HG03066 (cell line): Measurements from ENCODE around the gene LMBR1.
A peak's percentile ranks its signal among the peaks of the same experiment; 100 is the strongest.
"Not testable (repeated sequence)": the region's sequence is repeated elsewhere in the genome, so short reads cannot be mapped to it uniquely, and the experiment has no call there.

Experiments
- ATAC-seq: cut with Tn5 transposase; IDR thresholded peaks from one replicate; pipeline ENCODE4 v1.9.1; 2021; ENCODE audit warnings: low read depth; ENCODE audit not compliant: unreplicated experiment

Gene LMBR1

DNA sequence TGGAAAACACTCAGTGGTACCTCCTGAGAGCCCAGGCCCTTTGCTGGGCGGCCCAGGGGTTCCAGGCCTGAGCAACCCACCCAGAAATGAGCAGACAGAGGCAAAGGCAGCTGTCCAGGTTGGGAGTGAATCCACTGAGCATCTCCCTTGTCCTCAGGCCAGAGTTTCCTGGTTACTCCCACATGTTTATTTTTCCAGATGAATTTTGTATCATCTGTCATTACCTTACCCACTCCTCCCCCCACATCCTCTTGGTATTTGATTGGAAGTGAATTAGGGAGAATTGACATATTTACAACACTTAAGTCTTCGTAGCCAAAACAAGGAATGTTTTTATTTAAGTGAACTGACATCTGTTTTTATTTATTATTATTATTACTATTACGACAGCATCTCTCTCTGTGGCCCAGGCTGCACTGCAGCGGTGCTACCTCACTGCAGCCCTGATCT is 13.2 kb upstream of the LMBR1 start:
- ATAC-seq = no peak

DNA sequence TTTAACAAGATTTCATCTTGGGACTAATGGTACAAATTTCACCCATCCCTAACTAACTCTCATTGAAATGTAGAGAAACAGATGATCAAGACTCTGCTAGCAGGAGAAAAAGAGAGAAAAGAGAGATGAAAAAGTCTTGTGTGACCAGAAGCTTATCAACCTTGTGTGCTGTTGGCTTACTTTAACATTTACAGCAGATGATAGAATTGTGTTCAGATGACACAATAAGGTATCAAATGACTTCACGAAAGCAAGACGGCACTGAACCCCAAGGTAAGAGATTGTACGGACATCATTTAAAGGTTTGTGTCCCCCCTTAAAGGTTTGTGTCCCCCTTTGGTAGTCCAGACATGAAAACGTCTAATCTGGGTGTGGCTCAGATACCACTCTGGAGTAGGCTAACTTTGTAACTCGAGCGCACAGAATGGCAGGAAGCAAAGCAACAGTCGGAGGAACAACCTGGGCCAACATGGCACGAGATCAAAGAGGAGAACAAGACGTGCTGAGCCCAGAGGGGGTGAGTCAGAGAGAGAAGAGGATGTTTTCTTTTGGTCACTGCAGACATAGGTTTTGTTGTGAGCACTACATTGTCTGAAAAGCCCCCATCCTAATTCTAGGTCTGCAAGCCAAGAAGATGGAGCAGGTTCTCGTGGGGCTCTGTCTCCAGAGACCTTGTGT is 10.4 kb upstream of the LMBR1 start:
- ATAC-seq = no peak

DNA sequence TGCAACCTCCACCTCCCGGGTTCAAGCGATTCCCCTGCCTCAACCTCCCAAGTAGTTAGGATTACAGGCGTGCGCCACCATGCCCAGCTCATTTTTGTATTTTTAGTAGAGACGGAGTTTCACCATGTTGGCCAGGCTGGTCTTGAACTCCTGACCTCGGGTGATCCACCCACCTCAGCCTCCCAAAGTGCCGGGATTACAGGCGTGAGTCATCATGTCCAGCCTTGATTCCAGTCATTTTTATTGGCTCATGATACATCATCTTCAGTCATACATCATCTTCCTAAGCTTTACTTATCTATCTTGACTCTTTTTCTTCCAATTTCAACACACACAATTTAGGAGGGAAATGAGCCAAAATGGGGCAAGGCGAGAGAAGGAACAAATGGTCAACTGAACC is 7.1 kb upstream of the LMBR1 start:
- ATAC-seq = not testable (repeated sequence)

DNA sequence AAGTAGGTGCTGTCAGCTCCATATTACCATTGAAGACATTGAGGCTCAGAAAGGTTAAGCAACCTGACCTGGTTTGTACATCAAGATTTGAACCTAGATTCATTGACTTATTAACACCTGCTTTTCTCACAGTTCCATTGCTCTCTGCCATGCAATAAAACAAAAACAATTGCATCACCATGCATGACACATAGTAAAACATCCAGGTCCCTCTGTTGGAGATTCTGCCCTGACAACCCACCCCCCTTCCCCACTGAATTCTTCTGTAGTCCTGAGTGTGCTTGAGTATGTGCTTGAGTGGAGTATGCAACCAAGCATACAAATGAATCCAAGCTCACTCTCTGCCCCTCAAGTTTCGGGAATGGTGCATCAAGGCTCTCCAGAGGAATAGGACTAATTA is 6.0 kb upstream of the LMBR1 start:
- ATAC-seq = no peak

DNA sequence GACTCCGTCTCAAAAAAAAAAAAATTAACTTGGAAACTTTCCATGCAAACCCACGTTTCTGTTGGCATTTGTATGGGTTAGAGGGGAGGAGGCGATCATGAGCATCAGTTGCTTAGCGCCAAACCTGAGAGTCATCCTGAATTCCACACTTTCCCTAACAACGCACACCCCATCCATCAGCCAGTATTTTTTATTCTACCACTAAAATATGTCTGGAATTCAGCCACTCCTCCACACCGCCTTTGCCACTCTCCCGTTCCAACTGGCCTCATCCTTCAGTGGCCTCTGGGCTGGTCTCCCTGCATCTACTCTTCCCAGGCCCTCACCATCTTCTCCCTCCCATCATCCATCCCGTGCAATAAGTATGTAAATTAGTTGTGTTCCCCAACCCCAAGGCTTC is 4.7 kb upstream of the LMBR1 start:
- ATAC-seq = no peak

DNA sequence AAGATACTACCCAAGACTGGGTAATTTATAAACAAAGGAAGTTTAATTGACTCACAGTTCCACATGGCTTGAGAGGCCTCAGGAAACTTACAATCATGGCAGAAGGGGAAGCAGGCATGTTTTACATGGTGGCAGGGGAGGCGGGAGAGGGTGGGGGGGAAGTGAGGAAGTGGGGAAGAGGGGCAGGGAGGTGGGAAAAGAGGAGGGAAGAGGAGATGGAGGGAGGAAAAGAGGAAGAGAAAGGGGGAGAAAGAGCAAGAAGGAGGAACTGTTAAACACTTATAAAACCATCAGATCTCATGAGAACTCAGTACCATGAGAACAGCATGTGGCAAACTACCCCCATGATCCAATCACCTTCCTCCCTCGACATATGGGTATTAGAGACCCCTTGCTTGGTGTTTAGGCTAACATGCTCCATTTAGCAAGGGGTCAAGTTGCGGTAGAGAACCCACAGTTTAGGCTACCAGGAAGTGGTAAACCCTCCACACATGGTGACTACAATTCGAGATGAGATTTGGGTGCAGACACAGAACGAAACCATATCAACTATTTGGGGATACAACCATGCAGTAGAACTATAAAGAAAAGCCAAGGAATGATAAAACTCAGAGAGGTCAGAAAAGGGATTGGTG is 3.5 kb upstream of the LMBR1 start:
- ATAC-seq = no peak

DNA sequence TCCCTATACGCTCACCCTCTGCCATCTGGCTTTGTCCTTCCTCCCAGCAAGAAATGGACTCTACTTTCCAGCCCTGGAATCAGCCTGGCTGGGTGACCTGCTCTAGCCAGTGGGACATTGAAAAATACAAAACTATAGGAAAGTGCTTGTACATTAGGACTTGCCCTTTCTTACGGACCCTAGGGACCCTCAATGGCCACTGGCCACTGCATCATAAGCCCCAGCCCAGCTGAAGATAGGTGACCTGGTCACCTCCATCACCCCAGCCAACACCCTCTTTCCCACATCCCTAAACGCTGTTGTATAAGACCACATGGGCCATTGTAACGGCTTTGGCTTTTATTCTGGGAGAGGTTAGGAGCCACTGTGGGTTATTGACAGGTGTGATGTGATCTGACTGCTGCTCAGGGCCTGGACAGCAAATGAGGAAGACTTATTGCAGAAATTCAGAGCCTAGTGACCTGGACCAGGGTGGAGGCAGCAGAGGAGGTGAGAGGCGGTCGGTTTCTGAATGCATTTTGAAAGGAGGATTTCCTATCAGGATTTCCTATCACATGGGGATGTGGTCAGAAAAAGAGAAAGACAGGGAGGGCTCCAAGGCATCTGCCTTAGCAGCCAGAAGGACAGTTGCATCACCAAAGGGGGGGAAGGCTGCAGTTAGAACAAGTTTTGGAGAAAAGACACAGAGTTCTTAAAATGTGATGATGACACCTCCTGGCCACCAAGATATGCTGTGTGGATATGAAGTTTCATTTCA is 2.2 kb upstream of the LMBR1 start:
- ATAC-seq = no peak

DNA sequence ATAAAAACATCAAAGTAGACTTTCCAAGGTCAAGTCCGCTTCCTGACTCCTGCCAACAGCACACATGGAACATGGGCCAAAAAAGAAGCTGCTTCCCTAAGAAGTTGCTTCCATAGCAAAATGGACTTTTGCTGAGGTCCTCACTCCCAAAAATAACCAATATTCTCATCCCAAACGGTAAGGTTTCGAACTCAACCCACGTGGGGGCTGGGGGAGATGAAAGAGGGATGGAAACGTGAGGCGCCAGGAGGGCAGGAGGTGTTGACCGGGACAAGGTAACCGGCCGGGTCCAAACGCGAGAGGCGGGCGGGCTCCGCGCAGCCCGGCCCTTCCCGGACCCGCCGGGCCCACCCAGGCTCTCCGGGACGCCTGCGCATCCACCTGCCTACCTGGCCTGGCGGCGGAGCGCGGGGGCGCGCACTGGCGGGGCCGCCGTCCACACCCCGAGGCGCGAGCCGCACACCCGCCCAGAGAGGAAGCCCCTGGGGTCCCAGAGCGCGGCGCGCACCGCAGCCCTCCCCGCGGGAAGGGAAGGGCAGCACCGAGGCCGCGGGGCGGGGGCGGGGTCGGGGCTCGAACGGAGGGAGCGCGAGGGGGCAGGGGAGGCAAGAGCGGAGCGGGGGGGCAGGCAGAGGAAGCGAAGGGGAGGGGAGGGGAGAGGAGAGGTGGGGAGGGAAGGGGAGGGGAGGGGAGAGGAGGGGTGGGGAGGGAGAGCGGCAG is 742 bp downstream of the LMBR1 start:
- peak; percentile 19 for ATAC-seq

DNA sequence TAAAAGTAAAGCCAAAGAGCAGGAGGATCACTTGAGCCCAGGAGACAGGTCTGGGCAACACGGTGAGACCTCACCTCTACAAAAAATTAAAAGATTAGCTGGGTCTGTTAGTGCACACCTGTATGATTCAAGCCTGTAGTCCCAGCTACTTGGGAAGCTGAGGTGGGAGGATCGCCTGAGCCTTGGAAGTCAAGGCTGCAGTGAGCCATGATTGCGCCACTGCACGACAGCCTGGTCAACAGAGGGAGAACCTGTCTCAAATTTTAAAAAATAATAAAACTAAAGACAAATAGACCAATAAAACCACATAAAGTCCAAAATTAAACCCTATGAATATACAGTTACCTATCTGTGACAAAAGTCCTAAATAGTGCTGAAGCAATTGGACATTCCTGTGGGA is 3.2 kb downstream of the LMBR1 start:
- ATAC-seq = no peak

DNA sequence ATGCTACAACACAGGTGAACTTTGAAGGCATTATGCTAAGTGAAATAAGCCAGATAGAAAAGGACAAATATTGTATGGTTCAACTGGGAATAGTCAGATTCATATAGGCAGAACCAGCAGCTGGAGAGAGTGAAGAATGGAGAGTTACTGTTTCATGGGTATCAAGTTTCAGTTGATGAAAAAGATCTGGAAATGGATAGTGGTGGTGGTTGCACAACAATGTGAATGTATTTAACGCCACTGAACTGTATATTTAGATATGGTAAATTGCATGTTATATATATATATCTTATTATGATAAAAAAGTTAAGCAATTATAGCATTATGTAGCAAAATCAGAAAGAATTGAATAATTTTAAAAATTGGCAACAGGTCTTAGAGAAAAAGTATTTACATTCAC is 3.9 kb downstream of the LMBR1 start:
- no peak for ATAC-seq

DNA sequence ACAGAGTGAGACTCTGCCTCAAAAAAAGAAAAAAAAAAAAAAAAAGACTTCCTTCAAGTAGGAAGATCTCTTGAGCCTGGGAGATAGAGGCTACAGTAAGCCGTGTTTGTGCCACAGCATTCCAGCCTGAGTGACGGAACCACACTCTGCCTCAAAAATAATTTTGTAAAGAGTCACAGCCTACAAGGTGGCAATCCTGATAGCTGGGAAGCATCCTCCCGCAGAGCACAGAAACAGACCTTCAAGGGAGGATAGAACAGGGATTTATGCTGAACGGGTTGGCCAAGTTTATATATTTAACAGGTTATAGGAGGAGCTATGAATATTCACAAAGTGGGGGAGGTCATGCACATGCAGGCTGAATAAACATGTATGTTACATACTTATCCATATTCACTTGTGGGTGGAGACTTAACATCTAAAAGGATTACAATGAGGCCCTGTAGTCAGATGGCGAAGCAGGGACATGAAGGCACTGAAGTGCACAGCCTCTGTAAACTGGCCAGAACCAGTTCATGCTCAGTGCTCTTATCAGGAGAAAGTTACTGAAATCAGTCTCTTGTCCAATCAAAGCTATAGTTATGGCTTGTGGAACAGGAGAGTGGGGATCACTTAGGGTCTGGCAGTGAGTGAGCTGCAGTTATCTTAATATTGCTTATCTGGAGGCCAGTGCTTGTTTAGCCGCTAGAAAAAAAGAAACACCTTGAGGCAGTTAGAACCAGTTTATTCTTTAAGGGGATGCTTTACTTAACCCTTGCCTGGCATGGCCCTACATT is 6.8 kb downstream of the LMBR1 start:
- no peak for ATAC-seq

DNA sequence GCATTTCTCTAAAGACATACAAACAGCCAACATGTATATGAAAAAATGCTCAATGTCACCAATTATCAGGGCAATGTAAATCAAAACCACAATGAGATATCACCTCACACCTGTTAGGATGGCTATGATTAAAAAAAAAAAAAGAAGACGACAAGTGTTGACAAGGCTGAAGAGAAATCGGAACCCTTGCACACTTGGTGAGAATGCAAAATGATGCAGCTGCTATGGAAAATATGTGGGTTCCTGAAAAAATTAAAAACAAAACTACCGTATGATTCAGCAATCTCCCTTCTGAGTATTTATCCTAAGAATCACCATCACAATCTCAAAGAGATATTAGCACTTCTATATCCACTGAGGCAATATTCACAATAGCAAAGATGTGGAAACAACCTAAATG is 11.3 kb downstream of the LMBR1 start:
- no peak for ATAC-seq

DNA sequence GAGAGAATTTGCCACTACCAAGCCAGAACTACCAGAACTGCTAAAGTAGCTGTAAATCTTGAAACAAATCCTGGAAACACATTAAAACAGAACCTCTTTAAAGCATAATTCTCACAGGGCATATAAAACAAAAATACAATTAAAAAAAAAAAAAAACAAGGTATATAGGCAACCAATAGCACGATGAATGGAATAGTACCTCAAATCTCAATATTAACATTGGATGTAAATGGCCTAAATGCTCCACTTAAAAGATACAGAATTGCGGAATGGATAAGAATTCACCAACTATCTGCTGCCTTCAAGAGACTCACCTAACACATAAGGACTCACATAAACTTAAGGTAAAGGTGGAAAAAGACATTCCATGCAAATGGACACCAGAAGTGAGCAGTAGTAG is 17.2 kb downstream of the LMBR1 start:
- ATAC-seq = no peak

DNA sequence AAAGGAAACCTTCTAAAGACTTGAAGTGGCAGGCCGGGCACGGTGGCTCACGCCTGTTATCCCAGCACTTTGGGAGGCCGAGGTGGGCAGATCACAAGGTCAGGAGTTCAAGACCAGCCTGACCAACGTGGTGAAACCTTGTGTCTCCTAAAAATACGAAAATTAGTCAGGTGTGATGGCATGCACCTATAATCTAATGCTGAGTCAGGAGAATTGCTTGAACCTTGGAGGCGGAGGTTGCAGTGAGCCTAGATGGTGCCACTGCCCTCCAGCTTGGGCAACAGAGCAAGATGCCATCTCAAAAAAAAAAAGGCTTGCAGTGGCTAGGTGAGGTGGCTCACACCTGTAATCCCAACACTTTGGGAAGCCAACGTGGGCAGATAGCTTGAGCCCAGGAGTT is 24.6 kb downstream of the LMBR1 start:
- not testable (repeated sequence) for ATAC-seq

DNA sequence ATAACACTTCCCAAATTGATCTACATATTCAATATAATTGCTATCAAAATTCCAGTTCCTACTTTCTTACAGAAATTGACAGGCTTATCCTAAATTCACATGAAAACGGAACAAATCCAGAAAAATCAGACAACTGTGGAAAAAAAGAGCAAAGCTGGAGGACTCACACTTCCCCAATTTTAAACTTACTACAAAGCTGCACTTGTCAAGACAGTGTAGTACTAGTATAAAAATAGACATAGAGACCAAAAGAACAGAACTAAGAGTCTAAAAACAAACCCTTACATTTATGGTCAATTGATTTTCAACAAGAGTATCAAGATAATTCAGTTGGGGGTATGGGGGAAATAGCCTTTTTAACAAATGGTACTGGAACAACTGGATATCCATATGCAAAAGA is 27.5 kb downstream of the LMBR1 start:
- no peak for ATAC-seq

DNA sequence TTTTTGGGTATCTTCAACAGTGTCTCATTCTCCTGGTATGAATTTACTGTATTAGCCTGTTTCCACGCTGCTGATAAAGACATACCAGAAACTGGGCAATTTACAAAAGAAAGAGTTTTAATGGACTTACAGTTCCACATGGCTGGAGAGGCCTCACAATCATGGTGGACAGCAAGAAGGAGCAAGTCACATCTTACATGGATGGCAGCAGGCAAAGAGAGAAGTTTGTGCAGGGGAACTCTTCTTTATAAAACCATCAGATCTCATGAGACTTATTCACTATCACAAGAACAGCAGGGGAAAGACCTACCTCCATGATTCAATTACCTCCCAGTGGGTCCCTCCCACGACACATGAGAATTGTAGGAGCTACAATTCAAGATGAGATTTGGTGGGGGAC is 31.0 kb downstream of the LMBR1 start:
- not testable (repeated sequence) for ATAC-seq

DNA sequence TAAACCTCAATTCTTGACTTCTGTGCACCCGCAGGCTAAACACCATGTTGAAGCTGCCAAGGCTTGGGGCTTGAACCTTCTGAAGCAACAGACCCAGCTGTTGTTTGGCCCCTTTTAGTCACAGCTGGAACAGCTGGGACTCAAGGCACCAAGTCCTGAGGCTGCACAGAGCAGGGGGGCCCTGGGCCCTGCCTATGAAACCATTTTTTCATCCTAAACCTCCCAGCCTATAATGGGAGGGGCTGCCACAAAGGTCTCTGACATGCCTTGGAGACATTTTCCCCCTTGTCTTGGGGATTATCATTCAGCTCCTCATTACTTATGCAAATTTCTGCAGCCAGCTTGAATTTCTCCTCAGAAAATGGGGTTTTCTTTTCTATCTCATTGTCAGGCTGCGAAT is 31.8 kb downstream of the LMBR1 start:
- no peak for ATAC-seq

DNA sequence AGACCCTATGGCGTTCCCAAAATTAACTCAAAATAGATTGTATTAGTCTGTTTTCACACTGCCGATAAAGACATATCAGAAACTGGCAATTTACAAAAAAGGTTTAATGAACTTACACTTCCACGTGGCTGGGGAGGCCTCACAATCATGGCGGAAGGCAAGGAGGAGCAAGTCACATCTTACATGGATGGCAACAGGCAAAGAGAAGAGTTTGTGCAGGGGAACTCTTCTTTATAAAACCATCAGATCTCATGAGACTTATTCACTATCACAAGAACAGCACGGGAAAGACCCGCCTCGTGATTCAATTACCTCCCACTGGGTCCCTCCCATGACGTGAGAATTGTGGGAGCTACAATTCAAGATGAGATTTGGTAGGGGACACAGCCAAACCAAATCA is 32.9 kb downstream of the LMBR1 start:
- not testable (repeated sequence) for ATAC-seq

DNA sequence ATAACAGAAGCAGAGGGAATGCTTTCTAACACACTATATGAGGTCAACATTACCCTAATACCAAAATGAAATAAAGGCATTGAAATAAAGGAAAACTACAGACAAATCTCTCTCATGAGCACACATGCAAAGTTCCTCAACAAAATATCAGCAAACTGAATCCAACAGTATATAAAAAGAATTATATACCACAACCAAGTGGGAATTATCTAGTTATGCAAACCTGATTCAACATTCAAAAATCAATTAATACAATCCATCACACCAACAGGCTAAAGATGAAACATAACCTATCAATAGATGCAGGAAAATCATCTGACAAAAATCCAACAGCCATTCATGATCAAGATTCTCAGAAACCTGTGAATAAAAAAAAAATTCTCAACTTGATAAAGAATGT is 34.5 kb downstream of the LMBR1 start:
- ATAC-seq = no peak

DNA sequence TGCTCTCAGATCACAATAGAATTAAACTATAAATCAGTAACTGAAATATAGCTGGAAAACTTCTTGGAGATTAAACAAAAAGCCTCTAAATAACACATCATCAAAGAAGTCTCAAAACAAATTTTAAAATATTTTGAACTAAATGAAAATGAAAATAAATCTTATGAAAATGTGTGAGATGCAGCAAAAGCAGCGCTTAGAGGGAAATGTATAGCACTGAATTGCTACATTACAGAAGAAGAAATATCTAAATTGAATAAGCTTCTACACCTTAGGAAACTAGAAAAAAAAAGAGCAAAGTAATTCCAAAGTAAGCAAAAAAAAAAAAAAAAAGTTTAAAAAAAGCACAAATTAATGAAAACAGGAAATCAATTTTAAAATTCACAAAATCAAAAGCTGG is 35.2 kb downstream of the LMBR1 start:
- no peak for ATAC-seq
